Stimulated activated CD8-positive, alpha-beta memory T cell treated with anti-CD3 and anti-CD28 coated beads, Interleukin-7, amount 100 ng/mL, for 4 hours (primary cell): ENCODE measurements around the gene TNRC6C.

Experiments
- DNase-seq, 2 donors: peaks; one replicate each; pipeline ENCODE4 v3.0.0-alpha.2; 2020; ENCODE audit warnings: low read depth in 2 of 2

The TNRC6C gene

GRCh38 chr17:77957857-77958715 lies at the start of gene TNRC6C:
TNRC6C (plus strand) TSS chr17:77958703; CDS start chr17:78004207, 45,504 bp downstream.
- DNase-seq = peak; percentile 100

DNA sequence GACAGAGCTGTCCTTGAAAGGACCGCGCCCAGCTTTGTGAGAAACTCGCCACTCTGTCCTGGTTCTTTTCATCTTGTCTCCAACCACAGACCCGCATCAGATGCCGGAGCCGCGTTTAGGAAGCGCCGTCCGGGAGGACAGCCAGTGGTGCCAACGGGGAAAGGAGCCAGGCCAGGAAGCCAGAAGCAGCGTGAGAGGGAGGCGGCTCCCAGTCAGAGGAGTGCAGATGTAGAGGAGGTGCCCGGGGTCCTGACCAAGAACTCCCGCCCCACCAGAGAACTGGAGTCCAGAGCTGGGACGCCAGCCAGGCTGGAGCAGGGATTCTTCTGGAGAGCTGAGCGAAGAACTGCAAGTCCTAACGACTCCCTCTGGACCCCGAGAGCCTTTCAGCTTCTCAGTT lies 49.3 kb upstream of the TNRC6C start:
- DNase-seq = no peak

DNA sequence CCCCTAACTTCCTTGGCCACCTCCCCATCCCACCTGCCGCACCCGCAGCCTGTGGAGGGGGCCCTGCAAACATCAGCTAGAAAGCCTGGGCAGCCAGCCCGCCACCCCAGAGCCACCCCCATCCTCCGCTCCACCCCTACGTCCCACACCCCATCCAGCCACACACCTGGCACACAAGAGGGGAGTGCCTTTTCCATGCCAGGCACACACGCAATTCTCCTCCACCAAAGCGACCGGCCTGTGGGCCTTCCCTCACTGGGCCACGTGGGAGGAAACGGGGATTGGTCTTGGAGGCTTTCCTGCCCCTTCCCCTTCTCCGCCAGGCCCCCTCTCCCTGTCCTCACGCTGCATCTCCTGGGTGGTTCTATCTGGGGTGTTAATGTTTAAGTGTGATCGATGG lies 48.7 kb upstream of the TNRC6C start:
- DNase-seq = no peak

DNA sequence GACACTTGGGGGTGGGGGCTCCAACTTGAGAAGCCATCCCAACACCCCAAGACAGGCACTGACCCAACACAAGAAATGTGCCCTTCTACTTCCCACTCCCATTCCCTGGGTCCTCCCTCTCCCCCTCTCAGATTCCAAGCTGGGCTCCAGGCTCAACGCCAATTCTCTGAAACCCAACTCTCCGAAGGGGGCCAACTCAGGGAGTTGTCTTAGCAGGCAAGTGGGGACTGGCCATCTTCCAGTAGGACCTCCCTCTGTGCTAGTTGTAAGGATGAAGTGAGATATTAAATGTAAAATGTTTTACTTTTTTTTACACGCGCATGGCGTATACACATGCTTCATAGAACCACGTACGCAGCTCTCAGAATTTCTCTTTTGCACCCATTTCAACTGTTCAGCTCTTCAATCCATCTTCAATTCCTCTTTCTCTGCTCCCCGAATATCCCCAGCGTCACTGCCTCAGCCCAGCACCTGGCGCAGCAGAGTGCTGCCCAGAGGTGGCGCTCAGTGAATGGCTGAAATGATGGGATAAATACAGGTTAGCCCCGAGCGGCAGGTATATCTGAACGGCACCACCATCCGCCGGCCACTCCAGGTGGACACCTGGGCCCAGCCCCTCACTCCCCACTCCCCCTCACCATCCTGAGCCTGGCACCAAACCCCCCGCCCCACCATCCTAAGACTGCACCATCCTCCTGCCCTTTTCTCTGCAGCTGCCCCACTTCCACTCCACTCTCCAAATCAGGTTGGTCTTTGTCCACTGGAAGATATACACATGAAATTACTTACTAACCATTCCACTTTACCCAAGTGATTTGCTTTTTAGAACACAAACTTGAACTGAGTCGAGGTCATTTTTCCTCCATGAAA lies 43.9 kb upstream of the TNRC6C start:
- no peak for DNase-seq

- no peak for DNase-seq
Observed at GRCh38 chr17:77915594-77916021, 42.9 kb upstream of the TNRC6C start.

GRCh38 chr17:77916264-77916663 lies 42.2 kb upstream of the TNRC6C start:
- no peak for DNase-seq

DNA sequence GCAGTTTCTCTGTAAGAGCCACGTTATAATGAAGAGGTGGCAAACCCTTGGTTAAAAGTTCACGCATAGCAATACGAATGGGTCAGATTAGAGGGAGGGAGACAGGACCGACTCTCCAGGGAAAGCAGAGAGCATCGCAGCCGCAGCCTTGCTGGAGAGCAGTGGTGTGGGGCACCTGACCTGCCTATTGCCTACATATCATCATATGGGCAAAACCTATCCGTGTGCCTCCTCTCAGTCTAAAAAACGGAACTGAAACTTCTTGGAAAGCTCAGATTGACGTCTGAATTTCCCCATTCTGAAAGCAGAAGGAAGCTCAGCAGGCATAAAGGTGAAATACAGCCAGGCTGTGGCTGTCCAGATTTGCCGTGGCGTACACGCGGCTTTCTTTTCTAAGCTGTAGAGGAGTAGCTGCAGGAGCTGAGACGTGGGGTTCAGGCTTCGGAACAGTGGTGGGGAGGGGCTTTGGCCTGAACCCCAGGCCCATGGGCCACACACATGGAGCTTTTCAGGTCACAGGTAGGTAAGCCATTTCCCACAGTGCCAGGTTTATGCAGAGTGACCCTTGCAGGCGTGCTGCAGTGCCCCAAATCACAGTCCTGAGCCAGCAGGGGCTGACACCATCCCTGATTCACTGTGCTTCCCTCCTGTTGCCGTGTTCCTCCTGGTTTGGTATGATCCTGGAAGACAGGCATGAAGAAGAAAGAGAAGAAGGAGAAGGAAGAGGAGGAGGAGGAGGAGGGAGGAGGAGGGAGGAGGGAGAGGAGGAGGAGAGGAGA lies 41.6 kb upstream of the TNRC6C start:
- DNase-seq = no peak

- no peak for DNase-seq
Observed at GRCh38 chr17:77919276-77919675, 39.2 kb upstream of the TNRC6C start.

- no peak for DNase-seq
Observed at GRCh38 chr17:77923135-77923534, 35.4 kb upstream of the TNRC6C start.

DNA sequence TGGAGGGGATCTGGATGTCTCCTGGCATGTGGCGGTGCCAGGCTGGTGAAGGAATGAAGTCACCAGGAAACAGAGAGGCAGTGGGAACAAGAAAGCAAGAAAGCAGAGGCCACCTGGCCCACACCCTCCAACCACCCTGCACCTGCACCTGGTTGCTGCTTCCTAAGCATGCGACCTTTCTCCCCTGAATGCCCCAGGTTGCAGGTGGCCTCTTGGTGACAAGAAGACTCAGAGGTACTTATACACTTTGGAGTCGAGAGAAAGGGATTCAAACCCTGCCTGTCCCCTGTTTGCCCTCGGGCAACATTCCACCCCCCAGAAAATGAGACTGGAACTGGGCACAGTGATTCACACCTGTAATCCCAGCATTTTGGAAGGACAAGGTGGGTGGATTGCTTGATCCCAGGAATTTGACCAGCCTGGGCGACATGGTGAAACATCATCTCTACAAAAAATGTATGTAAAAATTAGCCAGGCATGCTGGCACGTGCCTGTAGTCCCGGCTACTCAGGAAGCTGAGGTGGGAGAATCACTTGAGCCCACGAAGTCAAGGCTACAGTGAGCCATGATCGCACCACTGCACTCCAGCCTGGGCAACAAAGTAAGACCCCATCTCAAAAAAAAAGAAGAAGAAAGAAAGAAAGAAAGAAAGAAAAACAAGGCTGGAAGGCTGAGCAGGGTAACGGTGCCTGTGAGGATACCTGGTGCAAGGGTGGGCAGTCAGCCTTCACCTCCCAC lies 34.6 kb upstream of the TNRC6C start:
- DNase-seq = no peak

GRCh38 chr17:77924757-77925336 lies 33.7 kb upstream of the TNRC6C start:
- DNase-seq = no peak

- no peak for DNase-seq
Observed at GRCh38 chr17:77925831-77926543, 32.5 kb upstream of the TNRC6C start.

DNA sequence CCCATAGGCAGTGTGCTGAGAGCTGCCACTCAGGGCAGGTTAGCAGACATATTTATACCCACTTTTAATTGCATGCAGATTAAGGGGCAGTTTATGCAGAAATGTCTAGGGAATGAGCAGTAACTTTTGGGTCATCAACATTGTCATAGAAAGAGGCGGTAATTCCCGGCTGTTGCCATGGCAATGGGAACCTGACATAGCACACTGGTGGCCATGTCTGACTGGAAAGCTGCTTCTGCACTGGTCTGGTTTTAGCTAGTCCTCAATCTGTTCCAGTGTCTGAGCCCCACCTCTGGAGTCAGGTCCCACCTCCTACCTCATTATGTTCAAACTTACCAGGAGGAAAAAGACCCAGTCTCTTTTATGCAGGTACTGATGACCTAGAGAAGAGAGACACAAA lies 31.5 kb upstream of the TNRC6C start:
- no peak for DNase-seq

DNA sequence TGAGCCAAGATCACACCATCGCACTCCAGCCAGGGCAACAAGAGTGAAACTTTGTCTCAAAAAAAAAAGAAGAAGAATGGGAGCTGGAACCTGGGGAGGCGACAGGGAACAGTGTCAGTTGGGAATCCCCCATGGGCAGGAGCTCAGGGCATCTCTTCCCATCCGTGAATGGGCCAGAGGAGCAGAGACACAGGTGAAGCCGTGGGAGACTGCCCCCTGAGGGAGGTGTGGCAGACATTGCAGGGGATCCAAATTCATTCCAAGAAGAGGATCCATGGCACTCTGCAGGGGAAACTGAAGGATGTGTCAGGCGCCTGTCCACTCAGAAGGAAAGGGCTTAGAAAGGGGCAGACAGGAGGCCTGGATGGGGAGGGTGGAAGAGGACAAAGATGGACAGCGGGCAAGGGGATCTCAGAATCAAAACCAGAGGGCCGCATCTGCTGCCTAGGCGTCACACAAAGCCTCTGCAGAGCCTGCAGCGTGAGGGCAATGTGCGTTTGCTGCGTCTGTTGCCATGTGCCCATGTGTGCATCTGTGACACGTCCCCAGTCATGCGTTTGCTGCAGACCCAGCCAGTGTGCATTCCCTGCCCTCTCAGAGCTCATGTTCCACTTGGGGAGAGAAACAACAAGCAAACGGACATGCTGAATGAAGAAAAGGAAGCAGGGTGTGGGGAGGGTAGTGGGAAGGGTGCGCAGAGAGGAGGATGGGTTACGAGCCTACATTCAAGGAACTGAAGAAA lies 30.6 kb upstream of the TNRC6C start:
- no peak for DNase-seq

- no peak for DNase-seq
Observed at GRCh38 chr17:77928519-77929179, 29.9 kb upstream of the TNRC6C start.

- no peak for DNase-seq
Observed at GRCh38 chr17:77929180-77929564, 29.3 kb upstream of the TNRC6C start.

- DNase-seq = no peak
Observed at GRCh38 chr17:77929871-77930436, 28.5 kb upstream of the TNRC6C start.
